Naive B cell (primary cell): ENCODE measurements around the gene SMPD1. TPM values are rescaled to one million over a fixed set of nuclear protein-coding genes. Genes with fewer than 3 reads are reported as not detected.
A peak's percentile ranks its signal among the peaks of the same experiment; 100 is the strongest.

Experiments
- ATAC-seq, 2 donors: fragments of 150-1000 bp; cut with Tn5 transposase; 2 replicates each; pipeline ENCODE4 v1.10.0; 2021; ENCODE audit warnings: low read depth in 2 of 2, mild to moderate bottlenecking in 2 of 2, moderate library complexity in 2 of 2
- DNase-seq: peaks from one replicate; pipeline ENCODE4 v3.0.0; 2022
- H3K27ac Mint-ChIP-seq, 6 donors: one replicate each; pipeline ENCODE4 v1.8.0; 2020 to 2022; ENCODE audit warnings: mild to moderate bottlenecking in 6 of 6, mixed read lengths in 6 of 6, moderate library complexity in 5 of 6, inconsistent platforms in 2 of 6
- H3K27me3 Mint-ChIP-seq, 3 donors: one replicate each; pipeline ENCODE4 v1.8.0; 2021 to 2022; ENCODE audit warnings: mixed read lengths in 3 of 3, mild to moderate bottlenecking in 1 of 3
- H3K36me3 Mint-ChIP-seq, 2 donors: one replicate each; pipeline ENCODE4 v1.8.0; 2020 to 2022; ENCODE audit warnings: mixed read lengths in 2 of 2, inconsistent platforms in 1 of 2, mild to moderate bottlenecking in 1 of 2
- H3K4me1 Mint-ChIP-seq, 3 donors: one replicate each; pipeline ENCODE4 v1.8.0; 2020 to 2022; ENCODE audit warnings: mixed read lengths in 3 of 3, inconsistent platforms in 1 of 3, mild to moderate bottlenecking in 1 of 3, moderate library complexity in 1 of 3
- H3K4me3 Mint-ChIP-seq, 8 donors: one replicate each; pipeline ENCODE4 v1.8.0; 2020 to 2022; ENCODE audit warnings: mild to moderate bottlenecking in 8 of 8, mixed read lengths in 8 of 8, moderate library complexity in 8 of 8, inconsistent platforms in 2 of 8
- H3K9me3 Mint-ChIP-seq, 7 donors: one replicate each; pipeline ENCODE4 v1.8.0; 2020 to 2022; ENCODE audit warnings: mixed read lengths in 7 of 7, mild to moderate bottlenecking in 5 of 7, inconsistent platforms in 2 of 7, moderate library complexity in 1 of 7
- polyA plus RNA-seq, 6 donors: library from polyadenylated mRNA; unstranded; fragments of 300-500 nt; fragmentation: Illumina TruSeq; gene quantifications; one replicate each; pipeline ENCODE4 v1.2.3, GENCODE V29; 2021; ENCODE audit warnings: low read depth in 6 of 6

SMPD1 gene
- polyA plus RNA-seq, 6 donors from 2014 or later: 6.9 to 14.2 (median 9.9) TPM

DNA sequence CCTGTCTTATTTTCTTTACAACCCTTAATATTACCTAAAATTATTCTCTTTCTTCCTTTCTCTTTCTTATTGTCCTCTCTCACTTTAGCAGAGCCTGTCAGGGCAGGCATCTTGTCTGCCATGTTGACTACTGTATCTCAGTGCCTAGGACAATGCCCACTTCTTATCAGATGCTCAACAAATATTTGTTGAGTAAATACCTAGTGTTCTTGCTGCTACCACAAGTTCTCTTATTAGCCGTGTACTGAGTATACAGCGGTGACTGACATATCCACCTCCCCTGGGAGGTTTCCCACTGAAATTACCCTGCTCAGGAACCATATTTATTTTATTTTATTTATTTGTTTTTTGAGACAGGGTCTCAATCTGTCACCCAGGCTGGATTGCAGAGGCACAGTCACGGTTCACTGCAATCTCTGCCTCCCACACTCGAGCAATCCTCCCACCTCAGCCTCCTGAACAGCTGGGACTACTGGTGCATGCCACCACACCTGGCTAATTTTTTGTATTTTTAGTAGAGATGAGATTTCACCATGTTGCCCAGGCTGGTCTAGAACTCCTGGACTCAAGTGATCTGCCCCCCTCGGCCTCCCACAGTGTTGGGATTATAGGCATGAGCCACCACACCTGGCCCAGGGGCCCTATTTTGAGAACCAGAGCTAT lies 43.9 kb downstream of the SMPD1 start:
- H3K9me3 Mint-ChIP-seq: peaks cover 0 to 2% (median 0%) of the 10 kb centered on the region in 7 donors
- DNase-seq (no peak), ATAC-seq (no peak)
- no peaks in the 10 kb centered on the region for H3K27me3 Mint-ChIP-seq
- peaks cover 12 to 13% (median 12%) of the 10 kb centered on the region in 3 donors for H3K4me1 Mint-ChIP-seq
- peak overlapping the region in 2 of 6 donors; percentile 3 to 49 for H3K27ac Mint-ChIP-seq
- H3K36me3 Mint-ChIP-seq: no peaks in the 10 kb centered on the region
- no peak overlapping the region for H3K4me3 Mint-ChIP-seq

DNA sequence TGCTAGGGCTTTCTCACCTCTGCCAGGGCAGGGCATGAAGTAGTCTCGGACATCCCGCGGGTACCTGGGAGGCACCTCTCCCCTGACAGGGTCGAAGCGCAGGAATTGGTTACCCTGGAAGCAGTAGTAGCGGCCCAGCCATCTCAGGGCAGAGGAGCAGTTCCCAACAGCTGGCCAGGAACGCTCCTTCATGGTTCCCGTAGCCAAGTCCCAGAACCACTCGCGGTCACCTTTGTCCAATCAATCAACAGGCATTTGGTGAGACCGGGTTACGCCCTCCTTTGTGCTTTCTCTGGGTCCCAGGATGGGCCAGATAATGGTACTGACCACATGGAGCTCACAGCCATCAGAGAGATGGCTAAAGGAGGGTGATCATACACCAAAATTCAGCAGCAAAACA lies 47.1 kb downstream of the SMPD1 start:
- Mint-ChIP-seq H3K4me1 (peaks cover 12 to 13% (median 12%) of the 10 kb centered on the region in 3 donors), H3K27ac (no peak overlapping the region), H3K9me3 (no peaks in the 10 kb centered on the region), H3K4me3 (no peak overlapping the region), H3K27me3 (no peaks in the 10 kb centered on the region), H3K36me3 (no peaks in the 10 kb centered on the region)
- ATAC-seq: no peak
- DNase-seq: no peak

DNA sequence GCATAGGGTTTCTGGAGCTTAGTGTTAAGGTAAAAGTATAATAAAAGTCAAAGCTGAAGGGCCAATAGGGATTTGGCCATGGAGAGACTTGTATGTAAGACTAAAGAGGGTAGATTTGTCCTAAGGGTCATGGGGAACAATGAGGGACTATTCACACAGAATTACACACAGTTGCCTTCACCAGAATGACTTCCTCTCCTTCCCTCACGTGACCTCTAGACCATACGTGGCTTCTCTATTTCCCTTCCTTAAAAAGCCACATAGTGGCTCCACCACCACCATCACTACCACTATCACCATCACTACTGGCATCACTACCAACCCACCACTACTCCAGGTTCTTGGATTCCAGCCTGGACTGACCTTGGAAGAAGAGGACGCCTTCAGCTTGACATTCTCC lies 47.7 kb downstream of the SMPD1 start:
- Mint-ChIP-seq H3K27ac (no peak overlapping the region), H3K27me3 (no peaks in the 10 kb centered on the region), H3K9me3 (no peaks in the 10 kb centered on the region), H3K4me3 (no peak overlapping the region), H3K36me3 (no peaks in the 10 kb centered on the region), H3K4me1 (peaks cover 12 to 13% (median 12%) of the 10 kb centered on the region in 3 donors)
- ATAC-seq (peak; percentile 70 to 82), DNase-seq (no peak)

DNA sequence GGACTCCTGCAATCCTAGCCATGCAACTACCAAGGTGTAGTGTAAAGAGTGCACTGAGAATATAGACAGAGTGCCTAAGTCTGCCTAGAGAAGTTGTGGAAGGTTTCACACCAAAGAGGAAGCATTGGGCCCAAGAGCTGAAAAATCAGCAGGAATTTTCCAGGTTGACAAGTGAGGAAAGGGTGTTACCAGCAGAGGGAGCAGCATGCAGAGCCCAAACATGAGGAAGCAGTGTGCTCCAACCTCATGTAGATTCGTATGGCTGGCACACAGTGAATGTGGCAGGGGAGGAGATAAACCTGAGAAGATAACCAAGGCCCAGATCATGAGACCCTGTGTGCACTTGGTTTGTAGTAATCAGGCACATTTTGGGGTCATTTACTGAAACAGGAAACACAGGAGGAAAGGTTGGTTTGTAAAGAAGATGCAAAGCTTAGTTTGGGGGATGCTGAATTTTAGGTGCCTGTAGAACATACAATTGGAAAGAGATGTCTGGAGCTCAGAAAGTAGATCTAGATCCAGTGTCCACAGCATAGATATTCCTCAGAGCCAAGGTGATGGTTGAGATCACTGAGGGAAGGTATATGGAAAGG lies 48.8 kb downstream of the SMPD1 start:
- DNase-seq (no peak), ATAC-seq (no peak)
- H3K27ac Mint-ChIP-seq: no peak overlapping the region
- no peaks in the 10 kb centered on the region for H3K36me3 Mint-ChIP-seq
- H3K27me3 Mint-ChIP-seq: no peaks in the 10 kb centered on the region
- H3K4me3 Mint-ChIP-seq: no peak overlapping the region
- no peaks in the 10 kb centered on the region for H3K9me3 Mint-ChIP-seq
- peaks cover 6 to 7% (median 6%) of the 10 kb centered on the region in 3 donors for H3K4me1 Mint-ChIP-seq

- Mint-ChIP-seq H3K4me1 (peaks cover 0 to 2% (median under 1%) of the 10 kb centered on the region in 3 donors), H3K9me3 (no peaks in the 10 kb centered on the region), H3K27ac (no peak within 1 kb of the TSS), H3K4me3 (no peak within 1 kb of the TSS), H3K27me3 (no peaks in the 10 kb centered on the region), H3K36me3 (no peaks in the 10 kb centered on the region)
- ATAC-seq: no peak
- no peak for DNase-seq
Observed at GRCh38 chr11:6440906-6441358, 50.7 kb downstream of the SMPD1 start, which contains the start of gene HPX. HPX (minus strand) TSS chr11:6440987; CDS start chr11:6440963, 24 bp downstream.

- DNase-seq: no peak
- no peak for ATAC-seq
- Mint-ChIP-seq H3K36me3 (no peaks in the 10 kb centered on the region), H3K27ac (no peak overlapping the region), H3K9me3 (no peaks in the 10 kb centered on the region), H3K4me1 (no peaks in the 10 kb centered on the region), H3K27me3 (no peaks in the 10 kb centered on the region), H3K4me3 (no peak overlapping the region)
Observed at GRCh38 chr11:6442441-6442840, 52.2 kb downstream of the SMPD1 start.

DNA sequence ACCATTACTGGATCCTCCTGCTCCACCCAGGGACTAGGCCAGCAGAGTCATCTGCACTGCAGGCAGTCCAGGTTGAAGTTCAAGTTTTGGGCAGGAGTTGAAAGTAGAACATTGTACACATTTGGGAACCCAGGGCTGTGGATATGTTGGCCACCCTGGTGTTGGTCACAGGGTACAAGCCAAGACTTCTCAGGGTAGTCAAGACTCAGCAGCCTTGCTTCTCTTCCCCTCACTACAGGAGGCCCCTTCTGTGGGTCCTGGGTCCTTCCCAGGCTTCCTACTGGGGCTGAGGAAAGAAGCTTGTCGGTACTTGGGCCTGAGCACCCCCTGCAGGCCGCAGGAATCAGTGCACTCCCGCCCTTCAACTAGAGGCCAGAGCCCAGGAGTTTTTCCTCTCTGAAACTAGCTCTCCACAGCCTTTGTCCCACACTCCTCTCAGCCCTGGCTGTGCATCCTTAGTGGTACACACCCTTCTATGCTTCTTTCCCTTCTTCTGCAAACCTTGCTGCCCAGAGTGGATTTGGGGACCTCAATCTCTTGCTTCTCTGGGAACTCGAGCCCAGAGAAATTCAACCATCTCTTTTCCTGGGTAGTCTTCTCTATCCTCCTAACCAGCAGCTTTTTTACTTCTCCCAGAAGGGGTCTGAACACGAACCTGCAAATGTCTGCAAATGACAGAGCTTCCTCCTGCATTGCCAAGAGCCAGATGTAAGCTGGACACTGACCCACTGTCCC lies 53.2 kb downstream of the SMPD1 start:
- Mint-ChIP-seq H3K4me1 (no peaks in the 10 kb centered on the region), H3K9me3 (no peaks in the 10 kb centered on the region), H3K36me3 (no peaks in the 10 kb centered on the region), H3K27me3 (no peaks in the 10 kb centered on the region), H3K27ac (no peak overlapping the region), H3K4me3 (no peak overlapping the region)
- ATAC-seq: peak; percentile 58 to 76
- DNase-seq: peak; percentile 49

Other genes starting within 250 kb of the SMPD1 start
- gene OR52B2, start 220.1 kb upstream of the SMPD1 start, polyA plus RNA-seq: not detected
- gene OR52W1, start 191.2 kb upstream of the SMPD1 start, polyA plus RNA-seq: not detected
- not detected for gene C11orf42, start 184.9 kb upstream of the SMPD1 start, polyA plus RNA-seq
- gene FHIP1B, start 155.8 kb upstream of the SMPD1 start, polyA plus RNA-seq: 10 to 100 TPM in 3 of 6 donors, 1 to 10 TPM in 3; 6.4 to 19.5 (median 10.1) TPM
- under 1 TPM in 2 of 6 donors, not detected in 4; 0.26 to 0.32 TPM for gene CNGA4, start 151.4 kb upstream of the SMPD1 start, polyA plus RNA-seq
- not detected for gene CCKBR, start 130.6 kb upstream of the SMPD1 start, polyA plus RNA-seq
- gene CAVIN3, start 70.0 kb upstream of the SMPD1 start, polyA plus RNA-seq: not detected
- gene APBB1, start 28.6 kb downstream of the SMPD1 start, polyA plus RNA-seq: 10 to 100 TPM in 5 of 6 donors, 1 to 10 TPM in 1; 9.4 to 40.0 (median 28.0) TPM
- gene HPX, start 50.5 kb downstream of the SMPD1 start, polyA plus RNA-seq: under 1 TPM in 2 of 6 donors, not detected in 4; 0.19 to 0.95 TPM
- gene TRIM3, start 83.5 kb downstream of the SMPD1 start, polyA plus RNA-seq: 1 to 10 TPM in 4 of 6 donors, under 1 TPM in 2; 0.88 to 2.7 (median 1.8) TPM
- 10 to 100 TPM; 22.9 to 37.3 (median 29.7) TPM for gene ARFIP2, start 90.9 kb downstream of the SMPD1 start, polyA plus RNA-seq
- gene TIMM10B, start 91.0 kb downstream of the SMPD1 start, polyA plus RNA-seq: 10 to 100 TPM; 22.0 to 43.4 (median 30.4) TPM
- 1 to 10 TPM in 5 of 6 donors, under 1 TPM in 1; 0.90 to 2.6 (median 1.7) TPM for gene DNHD1, start 106.8 kb downstream of the SMPD1 start, polyA plus RNA-seq
- gene RRP8, start 213.1 kb downstream of the SMPD1 start, polyA plus RNA-seq: 10 to 100 TPM; 13.7 to 33.8 (median 18.6) TPM
- 10 to 100 TPM; 49.8 to 87.8 (median 73.8) TPM for gene ILK, start 213.3 kb downstream of the SMPD1 start, polyA plus RNA-seq
- gene TAF10, start 221.7 kb downstream of the SMPD1 start, polyA plus RNA-seq: 100 to 1,000 TPM; 203 to 344 (median 273) TPM
- gene TPP1, start 228.9 kb downstream of the SMPD1 start, polyA plus RNA-seq: 100 to 1,000 TPM; 146 to 198 (median 176) TPM